Stimulated activated CD8-positive, alpha-beta memory T cell treated with anti-CD3 and anti-CD28 coated beads, Interleukin-4, amount 100 ng/mL, for 24 hours (primary cell): ENCODE measurements around the gene HAND1.
"Not testable (repeated sequence)": the region's sequence is repeated elsewhere in the genome, so short reads cannot be mapped to it uniquely, and the experiment has no call there.

Source experiments
- DNase-seq: peaks from one replicate; pipeline ENCODE4 v3.0.0-alpha.2; 2020; ENCODE audit warnings: low read depth

HAND1 gene

GRCh38 chr5:154478224-154478565 lies at the start of gene HAND1:
Gene HAND1, minus strand, starts transcription at chr5:154478227. Its CDS starts 219 bp downstream, at chr5:154478008.
- DNase-seq, result no peak

- DNase-seq, result no peak
Measured at GRCh38 chr5:154526231-154527226, 48.5 kb upstream of the HAND1 start.

- DNase-seq, result no peak
Measured at GRCh38 chr5:154524859-154525258, 46.8 kb upstream of the HAND1 start.

- DNase-seq, result no peak
Measured at GRCh38 chr5:154524181-154524580, 46.2 kb upstream of the HAND1 start.

- no peak for DNase-seq
Measured at GRCh38 chr5:154523709-154524108, 45.7 kb upstream of the HAND1 start.

GRCh38 chr5:154523104-154523503 lies 45.1 kb upstream of the HAND1 start:
- no peak for DNase-seq

GRCh38 chr5:154522284-154522683 lies 44.3 kb upstream of the HAND1 start:
- no peak for DNase-seq

GRCh38 chr5:154521756-154522155 lies 43.7 kb upstream of the HAND1 start:
- no peak for DNase-seq

GRCh38 chr5:154520861-154521453 lies 42.9 kb upstream of the HAND1 start:
- DNase-seq, result no peak

GRCh38 chr5:154519359-154519758 lies 41.3 kb upstream of the HAND1 start:
- no peak for DNase-seq

- no peak for DNase-seq
Measured at GRCh38 chr5:154518438-154518867, 40.4 kb upstream of the HAND1 start.

GRCh38 chr5:154517810-154518437 lies 39.9 kb upstream of the HAND1 start:
- no peak for DNase-seq

GRCh38 chr5:154517181-154517580 lies 39.2 kb upstream of the HAND1 start:
- no peak for DNase-seq

- no peak for DNase-seq
Measured at GRCh38 chr5:154516475-154516874, 38.4 kb upstream of the HAND1 start.

- DNase-seq, result not testable (repeated sequence)
Measured at GRCh38 chr5:154515488-154515887, 37.5 kb upstream of the HAND1 start.

- no peak for DNase-seq
Measured at GRCh38 chr5:154514331-154514730, 36.3 kb upstream of the HAND1 start.

GRCh38 chr5:154513669-154514084 lies 35.6 kb upstream of the HAND1 start:
- DNase-seq, result no peak

GRCh38 chr5:154511984-154512383 lies 34.0 kb upstream of the HAND1 start:
- DNase-seq, result no peak

- DNase-seq, result no peak
Measured at GRCh38 chr5:154509784-154510555, 31.9 kb upstream of the HAND1 start.

GRCh38 chr5:154508114-154508513 lies 30.1 kb upstream of the HAND1 start:
- DNase-seq, result no peak

GRCh38 chr5:154506716-154507080 lies 28.7 kb upstream of the HAND1 start:
- DNase-seq, result no peak

GRCh38 chr5:154506049-154506715 lies 28.2 kb upstream of the HAND1 start:
- DNase-seq, result no peak
